CD4-positive, alpha-beta T cell treated with Interleukin-17A for 1 hour (primary cell): ENCODE data around the gene TSPY4.
"Not testable (repeated sequence)": the region's sequence is repeated elsewhere in the genome, so short reads cannot be mapped to it uniquely, and the experiment has no call there.

Source experiments
- DNase-seq: peaks from one replicate; pipeline ENCODE4 v3.0.0-alpha.2; 2020

The TSPY4 gene, protein sequence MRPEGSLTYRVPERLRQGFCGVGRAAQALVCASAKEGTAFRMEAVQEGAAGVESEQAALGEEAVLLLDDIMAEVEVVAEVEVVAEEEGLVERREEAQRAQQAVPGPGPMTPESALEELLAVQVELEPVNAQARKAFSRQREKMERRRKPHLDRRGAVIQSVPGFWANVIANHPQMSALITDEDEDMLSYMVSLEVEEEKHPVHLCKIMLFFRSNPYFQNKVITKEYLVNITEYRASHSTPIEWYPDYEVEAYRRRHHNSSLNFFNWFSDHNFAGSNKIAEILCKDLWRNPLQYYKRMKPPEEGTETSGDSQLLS

DNA sequence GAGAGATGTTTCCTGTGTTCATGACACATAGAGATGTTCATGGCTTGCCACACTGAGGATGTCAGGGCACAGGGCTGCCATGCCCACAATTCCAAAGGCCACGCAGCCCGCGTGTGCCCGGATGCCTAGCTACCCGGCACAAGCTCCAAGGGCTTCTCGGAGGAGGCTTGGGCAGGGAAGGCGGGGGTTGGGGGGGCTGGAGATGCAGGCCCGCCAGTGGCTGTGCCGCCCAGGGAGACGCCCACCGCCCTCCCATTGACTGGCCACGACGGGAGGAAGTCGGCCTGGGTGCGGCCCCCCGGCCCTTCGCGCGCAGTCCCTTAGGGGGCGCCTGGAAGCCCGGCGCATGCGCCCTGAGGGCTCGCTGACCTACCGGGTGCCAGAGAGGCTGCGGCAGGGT, at the start of gene TSPY4:
TSS of gene TSPY4 (plus strand) at position 301 of the 400 bp plus-strand sequence. CDS start at position 347, 46 bp downstream.
- DNase-seq: not testable (repeated sequence)

DNA sequence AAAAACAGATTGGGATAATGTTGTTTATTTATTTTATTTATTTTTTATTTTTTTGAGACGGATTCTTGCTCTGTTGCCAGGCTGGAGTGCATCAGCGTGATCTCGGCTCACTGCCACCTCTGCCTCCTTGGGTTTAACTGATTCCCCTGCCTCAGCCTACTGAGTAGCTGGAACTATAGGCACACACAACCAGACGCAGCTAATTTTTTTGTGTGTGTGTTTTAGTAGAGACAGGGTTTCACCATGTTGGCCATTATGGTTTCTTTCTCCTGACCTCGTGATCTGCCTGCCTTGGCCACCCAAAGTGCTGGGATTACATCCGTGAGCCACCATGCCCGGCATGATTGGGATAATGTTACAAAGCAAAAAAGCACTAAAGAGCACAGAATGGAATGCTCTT, 16.3 kb upstream of the TSPY4 start:
- no peak for DNase-seq

DNA sequence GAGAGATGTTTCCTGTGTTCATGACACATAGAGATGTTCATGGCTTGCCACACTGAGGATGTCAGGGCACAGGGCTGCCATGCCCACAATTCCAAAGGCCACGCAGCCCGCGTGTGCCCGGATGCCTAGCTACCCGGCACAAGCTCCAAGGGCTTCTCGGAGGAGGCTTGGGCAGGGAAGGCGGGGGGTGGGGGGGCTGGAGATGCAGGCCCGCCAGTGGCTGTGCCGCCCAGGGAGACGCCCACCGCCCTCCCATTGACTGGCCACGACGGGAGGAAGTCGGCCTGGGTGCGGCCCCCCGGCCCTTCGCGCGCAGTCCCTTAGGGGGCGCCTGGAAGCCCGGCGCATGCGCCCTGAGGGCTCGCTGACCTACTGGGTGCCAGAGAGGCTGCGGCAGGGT, 20.2 kb downstream of the TSPY4 start, which contains the start of gene TSPY8:
TSS of gene TSPY8 (plus strand) at position 301 of the 400 bp plus-strand sequence. CDS start at position 347, 46 bp downstream.
- DNase-seq: not testable (repeated sequence)
